PC-3 (cell line): Measurements from ENCODE around the gene MPND.

Source experiments
- CTCF ChIP-seq: fragments of 300-600 bp; sonication (generic); conservative IDR thresholded peaks from 2 replicates; pipeline ENCODE4 v1.5.1; 2017; ENCODE audit warnings: antibody characterized with exemption, low read depth, mild to moderate bottlenecking, low read length
- EZH2 ChIP-seq: fragments of 300-600 bp; sonication (generic); IDR thresholded peaks from one replicate; pipeline ENCODE4 v1.6.1; 2017; ENCODE audit warnings: antibody characterized with exemption, mild to moderate bottlenecking, low read length; ENCODE audit not compliant: unreplicated experiment

- no peak for TF ChIP-seq EZH2
- TF ChIP-seq CTCF, result no peak
Measured at GRCh38 chr19:4297901-4298809, 45.2 kb upstream of the MPND start.
